ENCODE measurements around the gene NSL1. TPM values are rescaled to one million over a fixed set of nuclear protein-coding genes. Genes with fewer than 3 reads are reported as not detected.
A peak's percentile ranks its signal among the peaks of the same experiment; 100 is the strongest.

Gene NSL1
- total and polyA plus RNA-seq, 4 donors: 9.2 to 48.8 (median 27.0) TPM

- peaks cover 0 to 3% (median 0%) of the 10 kb centered on the region in 5 donors for H3K4me1 ChIP-seq (ENCODE audit: control insufficient read depth in 5 of 5, insufficient read depth in 5 of 5, low read length in 5 of 5)
- H3K36me3 ChIP-seq (ENCODE audit: control insufficient read depth in 4 of 4, insufficient read depth in 4 of 4, low read length in 4 of 4): no peaks in the 10 kb centered on the region
- DNase-seq (no peak), ATAC-seq (ENCODE audit: insufficient read depth, low FRiP score) (peak; percentile 82)
- WGBS, 2 donors: 69 to 76% methylated on average over 9 of the region's 9 CpGs
- no peak overlapping the region for H3K27ac ChIP-seq (ENCODE audit: low read depth in 1 of 2, low read length in 1 of 2)
- H3K4me3 ChIP-seq: no peak overlapping the region
- H3K9me3 ChIP-seq (ENCODE audit: control insufficient read depth in 4 of 4, insufficient read depth in 3 of 4, low read length in 3 of 4): no peaks in the 10 kb centered on the region
- no peak overlapping the region for H3K9ac ChIP-seq (ENCODE audit: insufficient read depth in 1 of 2, low read length in 2 of 2)
- H3K27me3 ChIP-seq (ENCODE audit: control insufficient read depth in 3 of 3, insufficient read depth in 3 of 3, low read length in 2 of 3): peaks cover 0 to 8% (median 0%) of the 10 kb centered on the region in 3 donors
- TF ChIP-seq CTCF (IDR thresholded peaks at IDR 0.05; ENCODE audit: control extremely low read depth, extremely low read depth): no peak
These were observed 70.0 kb downstream of the NSL1 start for GRCh38 chr1:212721388-212722247.

DNA sequence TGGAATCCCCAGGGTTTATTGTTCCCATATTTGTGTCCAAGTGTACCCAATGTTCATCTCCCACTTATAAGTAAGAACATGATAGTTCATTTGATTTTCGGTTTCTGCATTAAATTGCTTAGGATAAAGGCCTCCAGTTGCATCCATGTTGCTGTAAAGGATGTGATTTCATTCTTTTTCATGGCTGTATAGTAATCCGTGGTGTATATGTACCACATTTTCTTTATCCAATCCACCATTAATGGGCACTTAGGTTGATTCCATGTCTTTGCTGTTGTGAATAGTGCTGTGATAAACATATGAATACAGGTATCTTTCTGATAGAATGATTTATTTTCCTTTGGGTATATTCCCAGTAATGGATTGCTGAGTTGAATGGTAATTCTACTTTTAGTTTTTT is 71.9 kb downstream of the NSL1 start:
- Histone ChIP-seq H3K27ac (ENCODE audit: low read depth in 1 of 2, low read length in 1 of 2) (no peak overlapping the region), H3K9me3 (ENCODE audit: control insufficient read depth in 4 of 4, insufficient read depth in 3 of 4, low read length in 3 of 4) (no peaks in the 10 kb centered on the region), H3K9ac (ENCODE audit: insufficient read depth in 1 of 2, low read length in 2 of 2) (no peak overlapping the region), H3K27me3 (ENCODE audit: control insufficient read depth in 3 of 3, insufficient read depth in 3 of 3, low read length in 2 of 3) (peaks cover 0 to 8% (median 0%) of the 10 kb centered on the region in 3 donors), H3K4me3 (no peak overlapping the region), H3K4me1 (ENCODE audit: control insufficient read depth in 5 of 5, insufficient read depth in 5 of 5, low read length in 5 of 5) (peaks cover 0 to 3% (median 0%) of the 10 kb centered on the region in 5 donors), H3K36me3 (ENCODE audit: control insufficient read depth in 4 of 4, insufficient read depth in 4 of 4, low read length in 4 of 4) (no peaks in the 10 kb centered on the region)
- no peak for ATAC-seq (ENCODE audit: insufficient read depth, low FRiP score)
- DNase-seq: no peak
- no peak for TF ChIP-seq CTCF (IDR thresholded peaks at IDR 0.05; ENCODE audit: control extremely low read depth, extremely low read depth)
- 92 to 97% methylated on average over 2 of the region's 2 CpGs for WGBS, 2 donors

GRCh38 chr1:212718499-212718898 is 73.1 kb downstream of the NSL1 start:
- H3K4me1 ChIP-seq (ENCODE audit: control insufficient read depth in 5 of 5, insufficient read depth in 5 of 5, low read length in 5 of 5): peaks cover 0 to 3% (median 0%) of the 10 kb centered on the region in 5 donors
- no peaks in the 10 kb centered on the region for H3K36me3 ChIP-seq (ENCODE audit: control insufficient read depth in 4 of 4, insufficient read depth in 4 of 4, low read length in 4 of 4)
- no peak overlapping the region for H3K9ac ChIP-seq (ENCODE audit: insufficient read depth in 1 of 2, low read length in 2 of 2)
- TF ChIP-seq CTCF (IDR thresholded peaks at IDR 0.05; ENCODE audit: control extremely low read depth, extremely low read depth): no peak
- 26 to 51% methylated on average over 4 of the region's 4 CpGs for WGBS, 2 donors
- H3K27ac ChIP-seq (ENCODE audit: low read depth in 1 of 2, low read length in 1 of 2): no peak overlapping the region
- ATAC-seq (ENCODE audit: insufficient read depth, low FRiP score) (no peak), DNase-seq (peak in 2 of 3 donors; percentile 66 to 67)
- H3K4me3 ChIP-seq: no peak overlapping the region
- peaks cover 0 to 8% (median 0%) of the 10 kb centered on the region in 3 donors for H3K27me3 ChIP-seq (ENCODE audit: control insufficient read depth in 3 of 3, insufficient read depth in 3 of 3, low read length in 2 of 3)
- H3K9me3 ChIP-seq (ENCODE audit: control insufficient read depth in 4 of 4, insufficient read depth in 3 of 4, low read length in 3 of 4): no peaks in the 10 kb centered on the region
